WI38 (cell line): ENCODE measurements around the gene MYL10.

Experiments used
- H3K4me3 ChIP-seq: 2 replicates; pipeline ENCODE4 v1.5.1; 2011; ENCODE audit warnings: low read depth, mild to moderate bottlenecking, control low read depth, low read length
- TF ChIP-seq, protein P1 (sequence below): IDR thresholded peaks from 2 replicates; pipeline ENCODE4 v1.5.1; 2012; ENCODE audit warnings: low read depth, mild to moderate bottlenecking, control low read depth, low read length

MYL10 gene

DNA sequence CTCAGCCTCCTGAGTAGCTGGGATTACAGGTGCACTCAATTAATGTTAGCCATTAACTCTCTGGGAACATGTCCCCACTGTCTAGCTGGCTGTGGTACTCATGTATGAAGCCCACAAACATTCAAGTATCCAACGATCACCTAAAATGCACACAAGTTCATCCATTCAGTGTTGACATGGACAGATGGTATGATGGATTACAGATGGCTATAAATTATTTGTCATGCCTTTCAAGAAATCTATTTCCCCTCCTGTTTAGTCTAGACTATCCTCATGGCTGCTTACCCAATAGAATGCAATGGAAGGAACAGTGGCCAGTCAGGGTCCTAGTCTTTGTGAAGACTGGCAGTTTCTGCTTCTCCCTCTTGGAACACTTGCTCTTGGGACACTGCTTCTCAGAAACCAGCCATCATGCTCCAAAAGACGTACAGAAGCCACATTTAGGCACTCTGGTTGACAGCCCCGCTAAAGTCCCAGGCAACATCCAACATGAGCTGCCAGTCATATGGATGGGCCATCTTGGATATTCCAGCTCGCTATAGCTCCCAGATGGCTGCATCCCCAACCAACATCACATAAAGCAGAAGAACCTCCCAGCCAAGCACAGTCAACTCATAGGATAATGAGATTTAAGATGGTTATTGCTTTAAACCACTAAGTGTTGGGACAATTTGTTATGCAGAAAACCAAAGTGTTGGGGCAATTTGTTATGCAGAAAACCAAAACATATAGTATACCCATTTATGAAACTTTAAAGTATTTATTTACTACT lies 33.1 kb downstream of the MYL10 start:
- TF ChIP-seq, protein P1, sequence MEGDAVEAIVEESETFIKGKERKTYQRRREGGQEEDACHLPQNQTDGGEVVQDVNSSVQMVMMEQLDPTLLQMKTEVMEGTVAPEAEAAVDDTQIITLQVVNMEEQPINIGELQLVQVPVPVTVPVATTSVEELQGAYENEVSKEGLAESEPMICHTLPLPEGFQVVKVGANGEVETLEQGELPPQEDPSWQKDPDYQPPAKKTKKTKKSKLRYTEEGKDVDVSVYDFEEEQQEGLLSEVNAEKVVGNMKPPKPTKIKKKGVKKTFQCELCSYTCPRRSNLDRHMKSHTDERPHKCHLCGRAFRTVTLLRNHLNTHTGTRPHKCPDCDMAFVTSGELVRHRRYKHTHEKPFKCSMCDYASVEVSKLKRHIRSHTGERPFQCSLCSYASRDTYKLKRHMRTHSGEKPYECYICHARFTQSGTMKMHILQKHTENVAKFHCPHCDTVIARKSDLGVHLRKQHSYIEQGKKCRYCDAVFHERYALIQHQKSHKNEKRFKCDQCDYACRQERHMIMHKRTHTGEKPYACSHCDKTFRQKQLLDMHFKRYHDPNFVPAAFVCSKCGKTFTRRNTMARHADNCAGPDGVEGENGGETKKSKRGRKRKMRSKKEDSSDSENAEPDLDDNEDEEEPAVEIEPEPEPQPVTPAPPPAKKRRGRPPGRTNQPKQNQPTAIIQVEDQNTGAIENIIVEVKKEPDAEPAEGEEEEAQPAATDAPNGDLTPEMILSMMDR, result no peak

DNA sequence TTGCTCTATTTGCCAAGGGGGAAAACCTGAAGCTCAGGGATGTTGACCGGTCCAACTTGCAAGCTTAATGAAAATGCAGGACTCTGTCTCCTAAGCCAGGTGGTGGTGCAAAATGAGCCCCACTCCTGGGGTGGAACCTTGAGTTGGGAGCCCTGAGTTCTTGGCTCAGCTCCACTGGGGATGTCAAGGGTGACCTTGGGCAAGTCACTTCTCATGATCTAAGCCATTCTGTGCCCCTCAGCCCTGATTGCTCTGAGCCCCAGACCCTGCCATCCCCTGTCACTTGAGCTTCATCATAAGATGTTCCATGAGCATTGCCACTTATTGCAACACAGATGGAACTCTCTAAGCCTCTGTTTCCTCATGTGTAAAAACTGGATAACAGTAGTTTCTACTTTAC lies 33.9 kb downstream of the MYL10 start:
- TF ChIP-seq, protein P1, result no peak
- H3K4me3 ChIP-seq, result no peak overlapping the region

More for the DNA sequence above, 33.1 kb downstream of the MYL10 start:
- H3K4me3 ChIP-seq, result no peak overlapping the region

DNA sequence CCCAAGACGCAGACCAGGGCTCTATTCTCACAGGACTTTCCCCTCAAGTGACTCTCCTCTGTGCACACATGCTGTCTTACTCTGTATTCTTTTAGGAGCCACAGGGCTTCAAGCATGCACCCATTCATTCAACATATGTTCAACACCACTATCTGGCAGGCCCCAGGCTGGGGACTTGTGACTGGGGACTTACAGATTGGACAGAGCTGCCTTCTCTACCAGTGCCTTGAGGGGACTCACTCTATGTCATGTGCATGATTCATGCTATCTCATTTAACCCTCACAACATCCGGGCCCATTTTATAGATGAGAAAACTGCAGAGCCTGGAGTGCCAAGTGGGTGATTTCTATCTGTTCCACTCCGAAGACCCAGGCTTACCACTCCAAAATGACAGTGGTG lies 34.3 kb downstream of the MYL10 start:
- no peak overlapping the region for H3K4me3 ChIP-seq

DNA sequence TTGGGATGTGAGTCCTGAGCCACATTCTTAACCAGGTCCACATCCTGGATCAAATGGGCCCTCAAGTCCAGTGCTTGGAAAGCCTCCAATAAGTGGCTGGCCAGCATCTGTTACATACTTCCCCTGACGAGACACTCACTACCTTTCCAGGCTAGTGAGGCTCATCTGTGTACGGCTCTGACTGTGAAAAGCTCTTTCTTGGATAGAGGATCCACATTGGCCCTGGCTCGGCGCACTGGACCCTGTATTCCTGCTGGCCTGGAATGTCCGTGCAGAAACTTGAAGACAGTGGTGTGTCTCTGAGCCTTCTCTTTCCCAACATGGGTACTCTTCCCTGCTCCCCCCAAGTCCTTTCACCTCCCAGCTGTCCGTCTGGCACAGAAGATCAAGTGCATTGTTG lies 35.5 kb downstream of the MYL10 start:
- no peak overlapping the region for H3K4me3 ChIP-seq
- TF ChIP-seq, protein P1, result no peak

More for the DNA sequence above, 34.3 kb downstream of the MYL10 start:
- TF ChIP-seq, protein P1, result no peak

- H3K4me3 ChIP-seq, result no peak overlapping the region
- TF ChIP-seq, protein P1, result no peak
Observed at GRCh38 chr7:101591504-101591903, 37.6 kb downstream of the MYL10 start.

GRCh38 chr7:101590663-101591435 lies 38.2 kb downstream of the MYL10 start:
- H3K4me3 ChIP-seq, result no peak overlapping the region
- TF ChIP-seq, protein P1, result no peak

DNA sequence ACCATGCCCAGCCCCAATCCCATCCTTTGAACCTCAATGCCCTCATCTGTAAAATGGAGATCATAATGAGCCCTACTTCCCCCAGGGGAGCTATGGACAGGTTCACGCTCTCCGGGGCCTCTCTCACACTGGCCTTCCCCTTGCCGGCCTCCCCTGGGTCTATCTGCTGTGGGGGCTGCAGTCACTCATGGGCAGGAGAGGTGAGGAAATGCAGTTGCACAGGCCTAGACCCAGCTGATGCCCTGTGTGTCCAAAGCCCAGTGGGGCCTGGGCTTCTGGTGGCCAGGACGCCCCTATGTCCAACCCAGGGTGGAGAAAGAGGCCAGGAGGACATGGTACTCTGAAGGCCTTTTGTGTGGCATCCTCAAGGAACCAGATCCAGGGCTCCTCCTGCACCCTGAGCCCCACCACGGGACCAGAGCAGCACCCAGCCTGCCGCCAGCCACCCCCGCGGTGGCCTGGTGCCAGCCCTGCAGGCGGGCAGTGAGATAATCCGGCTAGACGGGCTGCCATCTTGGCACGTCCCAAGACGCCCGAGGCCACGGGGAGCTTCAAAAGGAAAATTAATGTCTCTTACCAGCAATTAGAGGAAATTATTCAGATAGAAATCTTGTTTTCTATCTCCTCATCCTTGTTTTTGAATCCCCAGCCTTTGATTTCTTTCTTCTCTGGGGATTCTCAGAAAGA lies 39.0 kb downstream of the MYL10 start:
- H3K4me3 ChIP-seq, result no peak overlapping the region
- TF ChIP-seq, protein P1, result no peak
